HG02885 (cell line): Measurements from ENCODE around the gene FARP2.
"Not testable (repeated sequence)": the region's sequence is repeated elsewhere in the genome, so short reads cannot be mapped to it uniquely, and the experiment has no call there.

Source experiments
- ATAC-seq: cut with Tn5 transposase; IDR thresholded peaks from one replicate; pipeline ENCODE4 v1.9.1; 2021; ENCODE audit warnings: mild to moderate bottlenecking; ENCODE audit not compliant: unreplicated experiment, poor library complexity

Gene FARP2

DNA sequence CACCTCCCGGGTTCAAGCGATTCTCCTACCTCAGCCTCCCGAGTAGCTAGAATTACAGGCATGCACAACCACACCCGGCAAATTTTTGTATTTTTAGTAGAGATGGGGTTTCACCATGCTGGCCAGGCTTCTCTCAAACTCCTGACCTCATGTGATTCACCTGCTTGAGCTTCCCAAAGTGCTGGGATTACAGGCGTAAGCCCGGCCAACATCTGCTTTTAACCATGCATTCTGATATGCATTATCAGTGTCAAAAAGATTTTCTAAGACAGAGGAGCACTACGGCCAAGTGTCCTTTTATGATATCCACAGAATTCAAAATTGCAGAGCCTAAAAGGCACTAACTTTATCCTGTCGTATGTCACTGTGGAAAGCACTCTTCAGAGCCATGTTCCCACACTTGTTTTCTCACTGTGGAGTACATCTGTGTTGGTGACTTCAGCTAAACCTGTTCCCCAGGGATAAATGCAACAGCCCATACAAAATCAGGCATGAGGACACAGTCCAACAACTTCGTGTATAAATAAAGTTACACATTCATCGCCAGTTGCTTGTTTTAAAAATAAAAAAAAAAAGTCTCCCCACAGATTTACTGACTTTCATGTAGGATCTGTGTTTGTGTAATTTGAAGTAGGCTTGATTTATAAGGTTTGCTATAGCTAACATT lies 95.9 kb downstream of the FARP2 start:
- ATAC-seq, result no peak

- ATAC-seq, result not testable (repeated sequence)
These were observed 97.8 kb downstream of the FARP2 start for GRCh38 chr2:241453919-241454318.

GRCh38 chr2:241454837-241455485 lies 98.9 kb downstream of the FARP2 start:
- no peak for ATAC-seq

- ATAC-seq, result no peak
These were observed 100.5 kb downstream of the FARP2 start for GRCh38 chr2:241456546-241456945.

- no peak for ATAC-seq
These were observed 102.6 kb downstream of the FARP2 start for GRCh38 chr2:241458687-241459086.

DNA sequence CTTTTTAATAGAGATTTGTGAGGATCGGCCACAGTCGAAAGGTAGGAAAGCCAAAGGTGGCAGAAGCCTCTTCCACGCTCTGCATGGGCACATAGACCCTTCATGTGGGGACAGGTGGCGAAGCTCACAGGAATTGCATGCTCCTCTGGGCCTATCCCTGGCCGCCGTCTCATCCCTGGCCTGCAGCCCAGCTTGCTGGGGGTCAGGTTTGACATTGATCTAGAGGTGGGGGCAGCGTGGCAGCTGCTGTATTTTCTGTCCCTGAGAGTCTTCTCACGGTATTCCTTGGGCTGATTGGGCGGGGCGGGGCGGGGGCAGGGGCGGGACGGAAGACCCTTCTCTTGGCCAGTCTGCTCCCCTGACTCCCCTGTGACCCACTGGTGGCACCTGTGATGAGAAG lies 103.4 kb downstream of the FARP2 start:
- ATAC-seq, result no peak

DNA sequence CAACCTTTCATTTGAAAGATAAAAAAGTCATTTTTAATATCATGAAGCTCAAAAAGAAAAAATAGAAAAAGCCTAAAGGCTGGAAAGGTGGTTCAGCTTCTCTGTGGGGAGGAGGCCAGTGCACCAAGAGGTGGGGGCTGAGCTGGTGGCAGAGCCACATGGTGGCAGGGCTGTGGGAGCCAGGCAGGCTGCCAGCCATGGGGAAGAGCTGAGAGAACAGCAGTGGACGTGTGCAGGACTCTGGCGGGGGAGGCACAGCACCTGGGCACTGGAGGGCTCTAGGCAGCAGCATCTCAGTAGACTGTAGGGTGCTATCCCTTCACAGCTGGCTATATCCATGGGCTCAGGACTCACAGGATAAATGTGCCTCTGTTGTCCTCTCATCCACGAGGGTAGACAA lies 104.5 kb downstream of the FARP2 start:
- no peak for ATAC-seq

DNA sequence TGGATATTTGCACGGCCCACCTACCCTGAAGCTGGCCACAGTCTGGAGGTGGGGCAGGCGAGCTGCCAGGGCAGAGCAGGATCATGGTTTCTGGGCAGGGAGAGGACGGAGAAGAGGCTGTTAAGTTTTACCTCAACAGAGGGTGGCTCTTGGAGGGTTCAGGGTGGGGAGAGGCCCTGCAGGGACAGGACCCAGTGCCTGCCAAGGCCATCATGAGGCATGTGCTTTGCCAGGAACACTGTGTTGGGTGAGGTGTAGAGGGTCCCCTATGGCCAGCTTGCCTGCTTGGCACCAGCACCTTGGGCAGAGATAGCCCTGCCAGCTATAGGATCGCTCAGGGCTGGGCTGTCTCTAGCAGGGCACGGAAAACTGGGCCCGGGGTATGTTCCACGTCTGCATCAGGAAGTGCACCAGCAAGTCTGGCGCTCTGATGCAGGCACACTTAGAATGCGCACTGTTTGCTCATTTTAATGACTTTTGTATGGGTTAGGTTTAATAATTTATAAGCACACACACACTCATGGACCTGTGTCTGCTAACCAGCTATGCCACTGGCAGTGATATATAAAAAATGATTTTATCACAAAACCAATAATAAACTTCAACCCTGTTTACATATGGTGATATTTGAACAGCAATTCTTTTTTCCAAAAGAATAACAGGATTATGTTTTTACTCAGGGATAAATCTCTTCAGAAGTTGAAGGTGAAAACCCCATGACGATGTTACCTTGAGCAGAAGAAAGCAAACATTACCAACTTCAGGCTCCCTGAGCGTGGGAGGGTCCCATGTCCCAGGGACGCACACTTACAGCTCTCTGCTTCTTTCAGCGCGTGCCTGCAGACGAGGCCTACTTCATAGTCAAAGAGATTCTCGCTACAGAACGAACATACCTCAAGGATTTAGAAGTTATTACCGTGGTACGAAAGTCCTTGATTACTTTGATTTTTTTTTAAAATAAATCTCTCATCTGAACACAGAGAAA lies 105.9 kb downstream of the FARP2 start:
- no peak for ATAC-seq

DNA sequence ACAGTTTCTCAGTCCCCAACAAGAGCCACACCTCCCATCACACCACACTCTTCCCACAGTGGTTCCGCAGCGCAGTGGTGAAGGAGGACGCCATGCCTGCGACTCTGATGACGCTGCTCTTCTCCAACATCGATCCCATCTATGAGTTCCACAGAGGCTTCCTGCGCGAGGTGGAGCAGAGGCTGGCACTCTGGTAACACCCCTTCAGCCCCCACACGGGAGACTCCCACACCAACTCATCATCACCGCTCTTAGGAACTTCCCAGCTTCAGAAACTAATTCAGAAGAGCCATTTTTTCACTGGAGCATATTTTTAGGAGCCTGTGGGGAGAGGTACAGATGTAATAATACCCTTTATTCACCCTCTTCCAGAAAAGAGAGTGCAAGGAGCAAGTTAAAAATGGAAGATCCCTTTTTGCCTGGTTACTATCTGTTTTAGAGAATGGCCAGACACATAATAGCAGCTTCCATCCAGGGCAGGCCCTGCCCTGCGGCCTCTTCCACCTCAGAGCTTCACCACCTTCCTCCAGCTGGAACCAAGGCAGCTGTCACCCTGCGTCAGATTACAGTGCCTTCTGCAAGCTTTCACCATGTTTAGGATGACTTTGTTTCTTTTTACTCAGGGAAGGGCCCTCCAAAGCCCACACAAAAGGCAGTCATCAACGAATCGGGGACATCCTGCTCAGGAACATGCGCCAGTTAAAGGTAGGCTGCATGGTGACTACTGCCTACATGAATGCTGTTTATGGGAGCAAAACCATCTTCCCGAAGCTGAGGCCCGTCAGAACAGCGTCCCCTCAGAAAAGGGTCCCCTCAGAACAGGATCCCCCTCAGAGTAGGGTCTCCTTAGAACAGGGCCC lies 107.4 kb downstream of the FARP2 start:
- no peak for ATAC-seq

- no peak for ATAC-seq
These were observed 109.5 kb downstream of the FARP2 start for GRCh38 chr2:241465543-241465942.

GRCh38 chr2:241466230-241466629 lies 110.1 kb downstream of the FARP2 start:
- ATAC-seq, result no peak

- no peak for ATAC-seq
These were observed 111.8 kb downstream of the FARP2 start for GRCh38 chr2:241467777-241468475.

GRCh38 chr2:241468476-241468781 lies 112.3 kb downstream of the FARP2 start:
- no peak for ATAC-seq

DNA sequence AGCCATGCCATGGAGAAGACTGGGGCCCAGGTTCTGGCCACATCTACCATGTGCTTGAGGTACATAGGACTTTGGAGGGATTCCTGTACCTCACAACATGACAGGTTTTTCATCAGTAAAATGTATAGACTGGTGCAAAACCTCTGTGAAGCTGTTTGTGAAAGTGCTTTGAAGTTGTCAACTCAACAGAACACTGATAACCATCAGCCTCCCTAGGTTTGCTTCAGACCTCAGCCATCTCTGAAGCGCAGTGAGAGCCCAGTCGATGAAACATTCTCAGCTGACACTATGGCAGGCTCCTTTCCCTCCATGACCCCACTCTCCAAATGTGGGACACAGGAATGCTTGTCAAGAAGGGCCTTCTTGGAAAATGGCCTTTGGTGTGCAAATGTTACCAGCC lies 113.7 kb downstream of the FARP2 start:
- no peak for ATAC-seq

GRCh38 chr2:241473399-241473798 lies 117.3 kb downstream of the FARP2 start:
- no peak for ATAC-seq

GRCh38 chr2:241475267-241475666 lies 119.2 kb downstream of the FARP2 start:
- no peak for ATAC-seq

GRCh38 chr2:241478166-241478565 lies 122.1 kb downstream of the FARP2 start:
- ATAC-seq, result no peak

GRCh38 chr2:241479026-241479898 lies 123.2 kb downstream of the FARP2 start:
- ATAC-seq, result no peak

GRCh38 chr2:241481687-241482086 lies 125.6 kb downstream of the FARP2 start:
- no peak for ATAC-seq
